ENCODE data around the gene CIPC.
A peak's percentile ranks its signal among the peaks of the same experiment; 100 is the strongest.

The CIPC gene

GRCh38 chr14:77130386-77130785 lies 32.3 kb downstream of the CIPC start:
- DNase-seq = no peak

GRCh38 chr14:77131206-77131605 lies 33.1 kb downstream of the CIPC start:
- DNase-seq = no peak

GRCh38 chr14:77131871-77132486 lies 33.9 kb downstream of the CIPC start:
- no peak for DNase-seq

GRCh38 chr14:77133720-77134338 lies 35.8 kb downstream of the CIPC start:
- DNase-seq = peak; percentile 89

GRCh38 chr14:77139022-77139421 lies 41.0 kb downstream of the CIPC start:
- DNase-seq = no peak

GRCh38 chr14:77139540-77140358 lies 41.7 kb downstream of the CIPC start:
- peak; percentile 70 for DNase-seq

GRCh38 chr14:77140359-77141213 lies 42.5 kb downstream of the CIPC start:
- no peak for DNase-seq

- peak; percentile 41 for DNase-seq
These were observed 43.4 kb downstream of the CIPC start, which contains the start of gene ZDHHC22 for GRCh38 chr14:77141214-77142004. TSS of gene ZDHHC22 (minus strand) at chr14:77141791. CDS start at chr14:77139738, 2,053 bp downstream.

GRCh38 chr14:77142005-77142800 lies 44.1 kb downstream of the CIPC start:
- DNase-seq = no peak

- DNase-seq = no peak
These were observed 45.0 kb downstream of the CIPC start for GRCh38 chr14:77143071-77143470.

- DNase-seq = no peak
These were observed 46.5 kb downstream of the CIPC start for GRCh38 chr14:77144412-77145115.

GRCh38 chr14:77145975-77146740 lies 48.1 kb downstream of the CIPC start:
- no peak for DNase-seq

GRCh38 chr14:77148510-77149231 lies 50.6 kb downstream of the CIPC start:
- no peak for DNase-seq

GRCh38 chr14:77151245-77151644 lies 53.2 kb downstream of the CIPC start:
- peak; percentile 52 for DNase-seq

GRCh38 chr14:77151918-77152588 lies 54.0 kb downstream of the CIPC start:
- DNase-seq = peak; percentile 80

GRCh38 chr14:77153802-77154201 lies 55.7 kb downstream of the CIPC start:
- no peak for DNase-seq

- DNase-seq = no peak
These were observed 56.4 kb downstream of the CIPC start for GRCh38 chr14:77154421-77154820.

- no peak for DNase-seq
These were observed 57.0 kb downstream of the CIPC start for GRCh38 chr14:77155083-77155482.

All from hematopoietic multipotent progenitor cell treated with erythropoietin and hydrocortisone succinate and interleukin-3 and kit ligand, for 6 days (in vitro differentiated cells).